K562 (cell line): ENCODE results near the gene TNFAIP3. TPM values are rescaled to one million over a fixed set of nuclear protein-coding genes. Genes with fewer than 3 reads are reported as not detected.
A peak's percentile ranks its signal among the peaks of the same experiment; 100 is the strongest.

ENCODE experiments used
- ATAC-seq: fragments of 200-7000 bp; cut with Tn5 transposase; 3 replicates; pipeline ENCODE4 v1.9.1; 2020; ENCODE audit warnings: moderate library complexity
- BruUV-seq: library from RNA; stranded (reverse); fragments of 400-500 nt; replicated peaks from 2 replicates; lab custom pipeline; 2021; lab: Mats Ljungman, UMichigan
- CTCF ChIA-PET: fragments of 300-600 bp; formaldehyde crosslinking; extraction: SDS; loops from one replicate; lab custom pipeline; 2021; ENCODE audit warnings: low intra/inter-chr PET ratio; lab: Yijun Ruan, JAX
- POLR2A ChIA-PET: fragments of 300-600, 350-650 bp; sonication (Branson Sonifier 250); formaldehyde crosslinking; extraction: SDS; loops from one replicate; lab custom pipeline; 2021; ENCODE audit warnings: antibody characterized with exemption, inconsistent platforms; lab: Yijun Ruan, JAX
- DNase-seq, 4 experiments: peaks; one replicate each; pipeline versions ENCODE4 v3.0.0 to v3.0.0-alpha.2; 2011 to 2018; ENCODE audit warnings: low spot score in 3 of 4, mixed read lengths in 3 of 4; ENCODE audit errors: extremely low read depth in 1 of 4
- FAIRE-seq: peaks from 2 replicates; lab custom pipeline; 2011; peaks lifted over from hg19 to GRCh38; lab: Jason Lieb, UNC
- H2AFZ ChIP-seq: 2 replicates; pipeline ENCODE4 v1.6.0; 2011; ENCODE audit warnings: low read depth, low read length, control low read depth, inconsistent platforms
- H3K27ac ChIP-seq: fragments of 200-600 bp; 3 replicates; pipeline ENCODE4 v1.8.0; 2011; ENCODE audit warnings: low read depth, mild to moderate bottlenecking, control low read depth, inconsistent platforms, low read length, moderate library complexity, mixed read lengths; ENCODE audit errors: extremely low read depth
- H3K27me3 ChIP-seq, 2 experiments: fragments of 300-600 bp in 1 of 2; 2 replicates in 1 of 2; 3 replicates in 1 of 2; pipeline versions ENCODE4 v1.6.0 to v1.8.0; 2011; ENCODE audit warnings: inconsistent platforms in 2 of 2, low read length in 2 of 2, mild to moderate bottlenecking in 1 of 2, mixed read lengths in 1 of 2, moderate library complexity in 1 of 2; ENCODE audit not compliant: control insufficient read depth in 2 of 2, insufficient read depth in 2 of 2
- H3K36me3 ChIP-seq: fragments of 300-600 bp; 3 replicates; pipeline ENCODE4 v1.8.0; 2011; ENCODE audit warnings: mild to moderate bottlenecking, low read length, inconsistent platforms; ENCODE audit not compliant: control insufficient read depth, insufficient read depth
- H3K4me1 ChIP-seq, 2 experiments: fragments of 200-600 bp in 1 of 2; replicated peaks in 1 of 2; 2 replicates in 1 of 2; 3 replicates in 1 of 2; pipeline versions ENCODE4 v1.5.1 to v1.8.0; 2011; ENCODE audit warnings: inconsistent platforms in 2 of 2, low read length in 2 of 2, mild to moderate bottlenecking in 1 of 2, mixed read lengths in 1 of 2, moderate library complexity in 1 of 2; ENCODE audit not compliant: control insufficient read depth in 2 of 2, insufficient read depth in 2 of 2
- H3K4me2 ChIP-seq: 2 replicates; pipeline ENCODE4 v1.6.1; 2011; ENCODE audit warnings: low read length, control low read depth, inconsistent platforms, mixed read lengths; ENCODE audit not compliant: insufficient read depth
- H3K4me3 ChIP-seq: fragments of 200-600 bp; sonication (generic), shearing (Covaris generic); 2 replicates; pipeline ENCODE4 v1.5.1; 2016; ENCODE audit warnings: control low read depth, inconsistent platforms
- H3K79me2 ChIP-seq: fragments of 200-600 bp; 3 replicates; pipeline ENCODE4 v1.8.0; 2011; ENCODE audit warnings: low read length, inconsistent platforms; ENCODE audit not compliant: control insufficient read depth, insufficient read depth
- H3K9ac ChIP-seq, 2 experiments: 2 replicates each; pipeline versions ENCODE4 v1.6.0 to v1.6.1; 2011; ENCODE audit warnings: low read depth in 2 of 2, low read length in 2 of 2, control low read depth in 1 of 2, inconsistent platforms in 1 of 2, mild to moderate bottlenecking in 1 of 2, mixed read lengths in 1 of 2; ENCODE audit not compliant: insufficient read depth in 1 of 2
- H3K9me1 ChIP-seq: one replicate; pipeline ENCODE4 v1.6.0; 2011; ENCODE audit warnings: inconsistent platforms, mild to moderate bottlenecking, low read length, moderate library complexity; ENCODE audit not compliant: control insufficient read depth, insufficient read depth
- H3K9me3 ChIP-seq: replicated peaks from 2 replicates; pipeline ENCODE4 v1.5.1; 2011; ENCODE audit warnings: low read depth, low read length, inconsistent platforms; ENCODE audit not compliant: control insufficient read depth, insufficient read depth
- H4K20me1 ChIP-seq: replicated peaks from 2 replicates; pipeline ENCODE4 v1.6.1; 2011; ENCODE audit warnings: low read length, inconsistent platforms, mixed read lengths; ENCODE audit not compliant: control insufficient read depth, insufficient read depth
- NR4A1 ChIP-seq, 2 experiments: fragments of 250-450 bp in 1 of 2; fragments of 450-650 bp in 1 of 2; sonication (Bioruptor Pico) in 1 of 2; IDR thresholded peaks; 2 replicates each; pipeline versions ENCODE4 v1.4.0 to v1.6.1; 2016 to 2020; ENCODE audit warnings: mild to moderate bottlenecking in 2 of 2, missing compliant biosample characterization in 1 of 2, missing genetic modification characterization in 1 of 2, moderate library complexity in 1 of 2
- RAD21 ChIP-seq, 2 experiments: fragments of 250-450 bp in 1 of 2; fragments of 450-650 bp in 1 of 2; sonication (Bioruptor Pico) in 1 of 2; formaldehyde crosslinking in 1 of 2; IDR thresholded peaks in 1 of 2; conservative IDR thresholded peaks in 1 of 2; 2 replicates each; pipeline versions ENCODE4 v1.4.0 to v1.8.0; 2020 to 2022; ENCODE audit warnings: mild to moderate bottlenecking in 2 of 2, moderate library complexity in 1 of 2
- ZNF408 ChIP-seq: fragments of 250-450 bp; sonication (Bioruptor Pico); IDR thresholded peaks from 2 replicates; pipeline ENCODE4 v1.4.0; 2020; ENCODE audit warnings: low read depth, mild to moderate bottlenecking, moderate library complexity
- ZNF507 ChIP-seq: conservative IDR thresholded peaks from 2 replicates; pipeline ENCODE4 v1.6.1; 2017; ENCODE audit warnings: missing genetic modification characterization, missing compliant biosample characterization
- WGBS: fragments of 100-300 bp; shearing (Covaris generic); methylation state at CpG from one replicate; pipeline ENCODE4 v1.1.6; 2016; ENCODE audit warnings: low coverage, mixed read lengths; ENCODE audit not compliant: insufficient coverage; ENCODE audit errors: missing lambda C conversion rate; 5-methylcytosine and 5-hydroxymethylcytosine counted together
- in situ Hi-C: fragments of 300-500 bp; cut with MboI; formaldehyde crosslinking; loops from 4 replicates; pipeline ENCODE4 v1.15.0; 2018; ENCODE audit warnings: inconsistent platforms, mixed read lengths
- intact Hi-C: fragments of 100-400 bp; cut with micrococcal nuclease; formaldehyde crosslinking; loops from 2 replicates; pipeline ENCODE4 v1.14.2; 2022
- polyA plus RNA-seq, 8 experiments: library from polyadenylated mRNA; depleted of rRNA in 4 of 8; stranded (reverse) in 5 of 8; unstranded in 3 of 8; fragments of >200 nt; fragmentation: Nextera tagmentation in 2 of 8; fragmentation: Illumina TruSeq in 1 of 8; extraction: Ambion mirVana in 2 of 8; extraction: Trizol in 1 of 8; gene quantifications; 2 replicates each; pipeline versions ENCODE4 v1.2.1 to v1.2.3, GENCODE V29; 2011 to 2014; ENCODE audit warnings: inconsistent platforms in 1 of 8, missing spikeins in 1 of 8
- total RNA-seq, 7 experiments: library from RNA; depleted of rRNA in 6 of 7; stranded (reverse); fragments of >200 nt in 6 of 7; fragmentation: Illumina TruSeq in 2 of 7; extraction: Trizol in 2 of 7; gene quantifications; 2 replicates each; pipeline versions ENCODE4 v1.2.1 to v1.2.3, GENCODE V29; 2011 to 2021; ENCODE audit warnings: low replicate concordance in 1 of 7
- TF ChIP-seq, protein P1 (sequence below), 2 experiments: fragments of 450-650 bp; IDR thresholded peaks; 2 replicates each; pipeline ENCODE4 v1.6.1; 2018; ENCODE audit warnings: mild to moderate bottlenecking in 2 of 2, low read depth in 1 of 2; ENCODE audit not compliant: partially characterized antibody in 2 of 2

The TNFAIP3 gene
- total and polyA plus RNA-seq, 9 of the 15 experiments (the other 6 are each of a cell fraction or from before 2014, with no cell fraction given), result 0.79 to 17.0 (median 6.4) TPM

- Histone ChIP-seq H3K27me3 (no peaks in the 10 kb centered on the region), H2AFZ (no peak overlapping the region), H3K4me1 (peaks cover 6 to 13% of the 10 kb centered on the region in 2 experiments; a peak in 4 of 5 replicates), H3K4me2 (no peak overlapping the region), H3K9ac (no peak overlapping the region), H3K79me2 (no peaks in the 10 kb centered on the region), H3K27ac (no peak overlapping the region), H4K20me1 (no peaks in the 10 kb centered on the region), H3K4me3 (no peak overlapping the region), H3K9me1 (peaks cover 3% of the 10 kb centered on the region), H3K9me3 (no peaks in the 10 kb centered on the region), H3K36me3 (peaks cover 97% of the 10 kb centered on the region)
- intact Hi-C loops (no loop called here), in situ Hi-C loops (no loop called here)
- POLR2A ChIA-PET, result interaction anchor here (1.0 to 1.4 kb wide), 2 partner anchors 13 to 14 kb away, joined by 3 to 4 read pairs; no protein-coding TSS in a partner anchor
- DNase-seq, result no peak
- CTCF ChIA-PET, result interaction anchor here (0.6 kb wide), 1 partner anchor 1184 kb away, joined by 3 read pairs; no protein-coding TSS in a partner anchor
- BruUV-seq, result no TSS peak
- 88% methylated on average over 5 of the region's 5 CpGs for WGBS
- no peak for ATAC-seq
- no peak for FAIRE-seq
- TF ChIP-seq ZNF408 (CRISPR knock-in tag), result no peak
- TF ChIP-seq, protein P1, sequence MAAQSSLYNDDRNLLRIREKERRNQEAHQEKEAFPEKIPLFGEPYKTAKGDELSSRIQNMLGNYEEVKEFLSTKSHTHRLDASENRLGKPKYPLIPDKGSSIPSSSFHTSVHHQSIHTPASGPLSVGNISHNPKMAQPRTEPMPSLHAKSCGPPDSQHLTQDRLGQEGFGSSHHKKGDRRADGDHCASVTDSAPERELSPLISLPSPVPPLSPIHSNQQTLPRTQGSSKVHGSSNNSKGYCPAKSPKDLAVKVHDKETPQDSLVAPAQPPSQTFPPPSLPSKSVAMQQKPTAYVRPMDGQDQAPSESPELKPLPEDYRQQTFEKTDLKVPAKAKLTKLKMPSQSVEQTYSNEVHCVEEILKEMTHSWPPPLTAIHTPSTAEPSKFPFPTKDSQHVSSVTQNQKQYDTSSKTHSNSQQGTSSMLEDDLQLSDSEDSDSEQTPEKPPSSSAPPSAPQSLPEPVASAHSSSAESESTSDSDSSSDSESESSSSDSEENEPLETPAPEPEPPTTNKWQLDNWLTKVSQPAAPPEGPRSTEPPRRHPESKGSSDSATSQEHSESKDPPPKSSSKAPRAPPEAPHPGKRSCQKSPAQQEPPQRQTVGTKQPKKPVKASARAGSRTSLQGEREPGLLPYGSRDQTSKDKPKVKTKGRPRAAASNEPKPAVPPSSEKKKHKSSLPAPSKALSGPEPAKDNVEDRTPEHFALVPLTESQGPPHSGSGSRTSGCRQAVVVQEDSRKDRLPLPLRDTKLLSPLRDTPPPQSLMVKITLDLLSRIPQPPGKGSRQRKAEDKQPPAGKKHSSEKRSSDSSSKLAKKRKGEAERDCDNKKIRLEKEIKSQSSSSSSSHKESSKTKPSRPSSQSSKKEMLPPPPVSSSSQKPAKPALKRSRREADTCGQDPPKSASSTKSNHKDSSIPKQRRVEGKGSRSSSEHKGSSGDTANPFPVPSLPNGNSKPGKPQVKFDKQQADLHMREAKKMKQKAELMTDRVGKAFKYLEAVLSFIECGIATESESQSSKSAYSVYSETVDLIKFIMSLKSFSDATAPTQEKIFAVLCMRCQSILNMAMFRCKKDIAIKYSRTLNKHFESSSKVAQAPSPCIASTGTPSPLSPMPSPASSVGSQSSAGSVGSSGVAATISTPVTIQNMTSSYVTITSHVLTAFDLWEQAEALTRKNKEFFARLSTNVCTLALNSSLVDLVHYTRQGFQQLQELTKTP (IDR thresholded peaks at IDR 0.05; ENCODE audit: low read depth in 1 of 2, partially characterized antibody in 2 of 2), result no peak
- no peak for TF ChIP-seq NR4A1 (CRISPR knock-in tag; IDR thresholded peaks at IDR 0.05)
- no peak for TF ChIP-seq NR4A1 (tag; IDR thresholded peaks at IDR 0.05)
- no peak for TF ChIP-seq ZNF507
- TF ChIP-seq RAD21 (CRISPR knock-in tag; conservative IDR thresholded peaks at IDR 0.05 in 1 of 2, IDR thresholded peaks at IDR 0.05 in 1 of 2), result 0 out of 4 replicates have a peak, but pooled peaks of 1 of the 2 experiments have one; percentile 6
- TF ChIP-seq, all 486 proteins: peak for 1
Observed at GRCh38 chr6:137877606-137878005, 10.5 kb downstream of the TNFAIP3 start.
